PFSK-1 (cell line): ENCODE measurements around the gene TESMIN.

ENCODE experiments used
- FOXP2 ChIP-seq: optimal IDR thresholded peaks from 2 replicates; pipeline ENCODE3; 2011; ENCODE audit warnings: borderline replicate concordance, control low read depth, inconsistent platforms; ENCODE audit not compliant: insufficient read depth; ENCODE audit errors: extremely low read length, extremely low read depth
- POLR2AphosphoS5 ChIP-seq: IDR thresholded peaks from 2 replicates; pipeline ENCODE4 v1.6.1; 2012; ENCODE audit warnings: low read depth, mild to moderate bottlenecking, control low read depth, low read length, moderate library complexity
- SIN3A ChIP-seq: IDR thresholded peaks from 2 replicates; pipeline ENCODE4 v1.6.1; 2012; ENCODE audit warnings: mild to moderate bottlenecking, low read length, moderate library complexity, borderline replicate concordance; ENCODE audit not compliant: insufficient read depth
- TAF1 ChIP-seq: IDR thresholded peaks from 2 replicates; pipeline ENCODE4 v1.6.1; 2012; ENCODE audit warnings: low read length, control low read depth, borderline replicate concordance; ENCODE audit not compliant: insufficient read depth
- TF ChIP-seq, protein P1 (sequence below), 2 experiments: IDR thresholded peaks; 2 replicates each; pipeline versions ENCODE4 v1.6.1 to v1.8.0; 2011 to 2012; ENCODE audit warnings: low read depth in 2 of 2, low read length in 2 of 2, control low read depth in 1 of 2, inconsistent platforms in 1 of 2, mild to moderate bottlenecking in 1 of 2, moderate library complexity in 1 of 2; ENCODE audit not compliant: insufficient read depth in 1 of 2

Gene TESMIN

DNA sequence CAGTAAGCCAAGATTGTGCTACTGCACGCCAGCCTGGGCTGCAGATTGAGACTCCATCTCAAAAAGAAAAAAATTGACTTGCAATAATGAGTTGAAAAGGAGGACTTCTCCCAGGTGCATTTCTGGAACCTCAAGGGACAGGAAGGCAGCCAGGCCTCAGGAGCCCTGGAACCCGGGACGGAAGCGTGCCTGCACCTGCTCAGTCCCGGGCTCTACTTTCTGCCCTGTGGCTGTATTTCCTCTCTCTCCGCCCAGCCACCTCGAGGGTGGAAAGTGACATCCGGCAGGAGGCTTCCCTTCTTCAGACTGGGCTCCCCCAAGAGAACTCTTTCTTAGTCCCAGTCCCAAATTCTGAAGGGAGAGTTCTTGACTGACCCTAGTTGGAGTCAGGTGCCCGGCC is 87.2 kb downstream of the TESMIN start:
- TF ChIP-seq, protein P1, sequence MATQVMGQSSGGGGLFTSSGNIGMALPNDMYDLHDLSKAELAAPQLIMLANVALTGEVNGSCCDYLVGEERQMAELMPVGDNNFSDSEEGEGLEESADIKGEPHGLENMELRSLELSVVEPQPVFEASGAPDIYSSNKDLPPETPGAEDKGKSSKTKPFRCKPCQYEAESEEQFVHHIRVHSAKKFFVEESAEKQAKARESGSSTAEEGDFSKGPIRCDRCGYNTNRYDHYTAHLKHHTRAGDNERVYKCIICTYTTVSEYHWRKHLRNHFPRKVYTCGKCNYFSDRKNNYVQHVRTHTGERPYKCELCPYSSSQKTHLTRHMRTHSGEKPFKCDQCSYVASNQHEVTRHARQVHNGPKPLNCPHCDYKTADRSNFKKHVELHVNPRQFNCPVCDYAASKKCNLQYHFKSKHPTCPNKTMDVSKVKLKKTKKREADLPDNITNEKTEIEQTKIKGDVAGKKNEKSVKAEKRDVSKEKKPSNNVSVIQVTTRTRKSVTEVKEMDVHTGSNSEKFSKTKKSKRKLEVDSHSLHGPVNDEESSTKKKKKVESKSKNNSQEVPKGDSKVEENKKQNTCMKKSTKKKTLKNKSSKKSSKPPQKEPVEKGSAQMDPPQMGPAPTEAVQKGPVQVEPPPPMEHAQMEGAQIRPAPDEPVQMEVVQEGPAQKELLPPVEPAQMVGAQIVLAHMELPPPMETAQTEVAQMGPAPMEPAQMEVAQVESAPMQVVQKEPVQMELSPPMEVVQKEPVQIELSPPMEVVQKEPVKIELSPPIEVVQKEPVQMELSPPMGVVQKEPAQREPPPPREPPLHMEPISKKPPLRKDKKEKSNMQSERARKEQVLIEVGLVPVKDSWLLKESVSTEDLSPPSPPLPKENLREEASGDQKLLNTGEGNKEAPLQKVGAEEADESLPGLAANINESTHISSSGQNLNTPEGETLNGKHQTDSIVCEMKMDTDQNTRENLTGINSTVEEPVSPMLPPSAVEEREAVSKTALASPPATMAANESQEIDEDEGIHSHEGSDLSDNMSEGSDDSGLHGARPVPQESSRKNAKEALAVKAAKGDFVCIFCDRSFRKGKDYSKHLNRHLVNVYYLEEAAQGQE (IDR thresholded peaks at IDR 0.05; ENCODE audit: insufficient read depth in 1 of 2, low read depth in 2 of 2, low read length in 2 of 2): no peak
- TF ChIP-seq POLR2AphosphoS5 (no peak), FOXP2 (no peak), SIN3A (no peak), TAF1 (no peak)

DNA sequence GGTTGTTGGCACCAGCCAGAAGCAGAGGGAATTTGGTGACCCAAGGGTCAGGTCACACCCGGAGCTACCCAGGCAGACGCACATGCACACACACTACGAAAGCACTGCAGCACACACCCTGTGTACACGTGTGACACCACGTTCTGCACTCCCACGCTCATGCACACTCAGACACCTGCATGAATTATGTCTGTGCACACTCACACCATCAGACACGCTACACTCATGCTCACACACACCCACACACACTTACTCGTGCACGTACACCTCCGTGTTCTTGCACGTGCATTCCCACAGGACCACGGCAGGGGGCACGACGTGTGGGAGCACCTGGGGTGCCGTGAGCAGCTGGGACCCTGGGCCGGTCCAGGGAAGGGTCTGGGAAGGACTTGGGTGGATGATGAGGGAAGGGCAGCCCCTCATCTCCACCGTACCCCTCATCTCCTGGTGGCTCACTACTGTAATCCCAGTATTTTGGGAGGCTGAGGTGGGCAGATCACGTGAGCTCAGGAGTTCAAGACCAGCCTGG is 87.8 kb downstream of the TESMIN start:
- TF ChIP-seq POLR2AphosphoS5 (no peak), SIN3A (no peak), TAF1 (no peak), FOXP2 (no peak)
- TF ChIP-seq, protein P1 (IDR thresholded peaks at IDR 0.05; ENCODE audit: insufficient read depth in 1 of 2, low read depth in 2 of 2, low read length in 2 of 2): no peak

DNA sequence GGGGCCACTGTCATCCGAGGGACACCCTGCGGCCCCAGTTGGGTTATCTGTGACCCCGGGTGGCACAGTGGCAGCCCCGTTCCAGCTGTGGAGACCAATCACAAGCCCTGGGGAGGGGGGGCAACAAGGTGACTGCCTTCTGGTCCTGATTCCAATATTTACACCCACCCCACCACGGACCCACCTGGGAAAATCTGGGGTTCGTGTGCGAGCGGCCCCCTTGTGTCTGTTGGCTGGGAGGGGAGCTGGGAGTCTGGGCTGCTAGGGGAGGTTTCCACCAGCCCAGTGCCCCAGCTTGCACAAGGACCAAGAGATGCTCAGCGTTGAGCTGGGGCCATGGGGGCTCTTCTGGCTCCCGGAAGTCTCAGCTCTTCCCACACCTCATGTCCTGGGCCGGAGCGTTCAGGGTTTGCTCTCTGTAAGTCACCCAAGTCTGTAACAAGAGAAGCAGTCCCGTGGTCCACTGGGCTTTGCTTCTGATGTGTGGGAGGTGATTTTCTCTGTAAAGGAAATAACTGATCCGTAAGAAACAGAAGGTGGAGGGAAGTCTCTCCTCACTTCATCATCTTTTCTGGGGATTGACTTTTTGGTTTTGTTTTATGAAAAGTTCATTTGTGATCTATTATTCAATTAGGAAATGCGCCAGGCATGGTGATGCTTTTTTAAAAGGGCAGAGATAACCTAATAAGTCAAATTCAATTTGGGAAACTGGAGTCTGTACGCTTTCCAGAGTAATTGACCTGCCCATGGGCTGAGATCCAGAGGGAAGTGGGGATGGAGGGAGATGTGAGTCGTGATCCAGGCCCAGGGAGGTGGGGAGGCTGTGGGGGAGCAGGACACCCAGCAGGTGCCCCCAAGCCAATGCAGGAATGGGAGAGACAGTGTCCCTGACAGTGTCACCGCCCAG is 89.4 kb downstream of the TESMIN start:
- TF ChIP-seq POLR2AphosphoS5 (no peak), FOXP2 (no peak), SIN3A (no peak), TAF1 (no peak)
- TF ChIP-seq, protein P1 (IDR thresholded peaks at IDR 0.05; ENCODE audit: insufficient read depth in 1 of 2, low read depth in 2 of 2, low read length in 2 of 2): no peak

DNA sequence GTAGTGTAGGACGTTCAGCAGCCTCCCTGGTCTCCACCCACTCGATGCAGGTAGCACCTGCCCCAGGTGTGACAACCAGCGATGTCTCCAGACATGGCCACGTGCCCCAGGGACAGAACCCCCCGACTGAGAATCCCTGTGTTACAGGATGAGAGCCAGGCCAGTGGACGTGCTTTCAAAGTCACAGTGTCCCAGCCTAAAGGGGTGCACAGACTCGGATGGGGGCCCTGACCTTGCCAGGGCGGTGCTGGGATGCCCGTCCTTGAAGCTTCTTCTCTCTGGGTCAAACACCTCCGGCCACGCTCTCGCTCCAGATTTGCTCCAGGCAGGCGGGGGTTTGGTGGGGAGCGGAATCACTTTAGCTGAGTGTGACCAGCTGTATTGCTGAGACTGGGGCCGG is 90.3 kb downstream of the TESMIN start:
- TF ChIP-seq TAF1: no peak
- TF ChIP-seq, protein P1 (IDR thresholded peaks at IDR 0.05; ENCODE audit: insufficient read depth in 1 of 2, low read depth in 2 of 2, low read length in 2 of 2): no peak
